NB4 (cell line): Measurements from ENCODE around the gene PTH2R.

Source experiments
- MYC ChIP-seq: IDR thresholded peaks from 2 replicates; pipeline ENCODE4 v1.6.1; 2011; ENCODE audit warnings: low read depth, low read length
- POLR2A ChIP-seq: IDR thresholded peaks from 2 replicates; pipeline ENCODE4 v1.6.1; 2011; ENCODE audit warnings: mild to moderate bottlenecking; ENCODE audit not compliant: insufficient read length; ENCODE audit errors: extremely low read depth
- TF ChIP-seq, protein P1 (sequence below): IDR thresholded peaks from one replicate; pipeline ENCODE4 v1.5.1; 2012; ENCODE audit warnings: low read depth, low read length

- TF ChIP-seq, protein P1, sequence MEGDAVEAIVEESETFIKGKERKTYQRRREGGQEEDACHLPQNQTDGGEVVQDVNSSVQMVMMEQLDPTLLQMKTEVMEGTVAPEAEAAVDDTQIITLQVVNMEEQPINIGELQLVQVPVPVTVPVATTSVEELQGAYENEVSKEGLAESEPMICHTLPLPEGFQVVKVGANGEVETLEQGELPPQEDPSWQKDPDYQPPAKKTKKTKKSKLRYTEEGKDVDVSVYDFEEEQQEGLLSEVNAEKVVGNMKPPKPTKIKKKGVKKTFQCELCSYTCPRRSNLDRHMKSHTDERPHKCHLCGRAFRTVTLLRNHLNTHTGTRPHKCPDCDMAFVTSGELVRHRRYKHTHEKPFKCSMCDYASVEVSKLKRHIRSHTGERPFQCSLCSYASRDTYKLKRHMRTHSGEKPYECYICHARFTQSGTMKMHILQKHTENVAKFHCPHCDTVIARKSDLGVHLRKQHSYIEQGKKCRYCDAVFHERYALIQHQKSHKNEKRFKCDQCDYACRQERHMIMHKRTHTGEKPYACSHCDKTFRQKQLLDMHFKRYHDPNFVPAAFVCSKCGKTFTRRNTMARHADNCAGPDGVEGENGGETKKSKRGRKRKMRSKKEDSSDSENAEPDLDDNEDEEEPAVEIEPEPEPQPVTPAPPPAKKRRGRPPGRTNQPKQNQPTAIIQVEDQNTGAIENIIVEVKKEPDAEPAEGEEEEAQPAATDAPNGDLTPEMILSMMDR: no peak
- TF ChIP-seq POLR2A: no peak
- TF ChIP-seq MYC: no peak
These were observed 105.0 kb downstream of the PTH2R start for GRCh38 chr2:208511573-208511972.
